ENCODE measurements around the gene HOXA10.

The HOXA10 gene

GRCh38 chr7:27132214-27132613 lies 41.9 kb downstream of the HOXA10 start:
- no peak for TF ChIP-seq ZNF274 (IDR thresholded peaks at IDR 0.05; ENCODE audit: low read depth, low read length)

GRCh38 chr7:27131390-27131819 lies 42.7 kb downstream of the HOXA10 start:
- no peak for TF ChIP-seq ZNF274 (IDR thresholded peaks at IDR 0.05; ENCODE audit: low read depth, low read length)
- no peak overlapping the region for H3K4me3 ChIP-seq (ENCODE audit: low read length)

More at GRCh38 chr7:27132214-27132613, 41.9 kb downstream of the HOXA10 start:
- H3K4me3 ChIP-seq (ENCODE audit: low read length), result no peak overlapping the region

GRCh38 chr7:27130540-27131389 lies 43.4 kb downstream of the HOXA10 start, which contains the start of gene HOXA4:
HOXA4 (minus strand) TSS chr7:27130757; CDS start chr7:27130733, 24 bp downstream.
- peak within 1 kb of the TSS; percentile 39 for H3K4me3 ChIP-seq (ENCODE audit: low read length)

GRCh38 chr7:27129729-27130539 lies 44.2 kb downstream of the HOXA10 start:
- peak overlapping the region; percentile 21; the same call in 1 of the 2 replicates for H3K4me3 ChIP-seq (ENCODE audit: low read length)
- no peak for TF ChIP-seq ZNF274 (IDR thresholded peaks at IDR 0.05; ENCODE audit: low read depth, low read length)

More at GRCh38 chr7:27130540-27131389, 43.4 kb downstream of the HOXA10 start, which contains the start of gene HOXA4:
- no peak for TF ChIP-seq ZNF274 (IDR thresholded peaks at IDR 0.05; ENCODE audit: low read depth, low read length)

GRCh38 chr7:27128776-27129728 lies 45.1 kb downstream of the HOXA10 start:
- H3K4me3 ChIP-seq (ENCODE audit: low read length), result no peak overlapping the region

GRCh38 chr7:27128034-27128433 lies 46.1 kb downstream of the HOXA10 start:
- no peak for TF ChIP-seq ZNF274 (IDR thresholded peaks at IDR 0.05; ENCODE audit: low read depth, low read length)

More at GRCh38 chr7:27128776-27129728, 45.1 kb downstream of the HOXA10 start:
- TF ChIP-seq ZNF274 (IDR thresholded peaks at IDR 0.05; ENCODE audit: low read depth, low read length), result no peak

GRCh38 chr7:27126596-27127327 lies 47.4 kb downstream of the HOXA10 start:
- no peak for TF ChIP-seq ZNF274 (IDR thresholded peaks at IDR 0.05; ENCODE audit: low read depth, low read length)
- H3K4me3 ChIP-seq (ENCODE audit: low read length), result no peak overlapping the region

More at GRCh38 chr7:27128034-27128433, 46.1 kb downstream of the HOXA10 start:
- no peak overlapping the region for H3K4me3 ChIP-seq (ENCODE audit: low read length)

GRCh38 chr7:27125986-27126394 lies 48.1 kb downstream of the HOXA10 start:
- H3K4me3 ChIP-seq (ENCODE audit: low read length), result no peak overlapping the region
- no peak for TF ChIP-seq ZNF274 (IDR thresholded peaks at IDR 0.05; ENCODE audit: low read depth, low read length)

GRCh38 chr7:27124902-27125689 lies 49.0 kb downstream of the HOXA10 start:
- no peak for TF ChIP-seq ZNF274 (IDR thresholded peaks at IDR 0.05; ENCODE audit: low read depth, low read length)
- no peak overlapping the region for H3K4me3 ChIP-seq (ENCODE audit: low read length)

GRCh38 chr7:27124096-27124901 lies 49.8 kb downstream of the HOXA10 start:
- no peak overlapping the region for H3K4me3 ChIP-seq (ENCODE audit: low read length)
- TF ChIP-seq ZNF274 (IDR thresholded peaks at IDR 0.05; ENCODE audit: low read depth, low read length), result no peak

- no peak overlapping the region for H3K4me3 ChIP-seq (ENCODE audit: low read length)
- no peak for TF ChIP-seq ZNF274 (IDR thresholded peaks at IDR 0.05; ENCODE audit: low read depth, low read length)
Measured at GRCh38 chr7:27123477-27124053, 50.6 kb downstream of the HOXA10 start.

Measured in GM08714 (cell line).